AG09309 (cell line): ENCODE measurements around the gene TXNL1.

Experiments used
- DNase-seq: peaks from one replicate; pipeline ENCODE4 v3.0.0-alpha.2; 2010; ENCODE audit warnings: low read depth
- H3K4me3 ChIP-seq: 2 replicates; pipeline ENCODE4 v1.5.1; 2011; ENCODE audit warnings: mild to moderate bottlenecking, low read depth, low read length, moderate library complexity; ENCODE audit not compliant: control insufficient read depth
- TF ChIP-seq, protein P1 (sequence below): IDR thresholded peaks from 2 replicates; pipeline ENCODE4 v1.5.1; 2011; ENCODE audit warnings: mild to moderate bottlenecking, low read depth, low read length, inconsistent platforms; ENCODE audit not compliant: insufficient read depth, control insufficient read depth; ENCODE audit errors: missing control alignments

The TXNL1 gene

DNA sequence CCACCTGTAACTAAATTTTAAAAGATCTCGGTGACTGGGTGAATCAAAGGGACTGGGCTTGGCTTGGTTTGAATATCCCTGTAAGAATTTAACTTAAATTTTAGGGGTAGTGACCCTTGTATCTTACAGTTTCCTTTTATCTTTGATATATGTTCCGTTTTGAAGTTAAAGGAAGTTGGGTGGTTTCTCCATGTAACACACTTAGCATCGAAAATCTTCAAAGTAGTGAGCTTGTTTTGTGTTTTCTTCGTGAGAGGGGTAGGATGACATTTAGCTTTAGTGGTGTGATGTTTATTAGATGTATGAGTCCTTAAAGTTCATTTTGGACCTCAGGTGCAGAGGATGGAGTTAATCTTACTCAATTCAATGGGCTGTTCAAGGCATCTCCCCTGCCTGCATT, 14.4 kb upstream of the TXNL1 start:
- TF ChIP-seq, protein P1, sequence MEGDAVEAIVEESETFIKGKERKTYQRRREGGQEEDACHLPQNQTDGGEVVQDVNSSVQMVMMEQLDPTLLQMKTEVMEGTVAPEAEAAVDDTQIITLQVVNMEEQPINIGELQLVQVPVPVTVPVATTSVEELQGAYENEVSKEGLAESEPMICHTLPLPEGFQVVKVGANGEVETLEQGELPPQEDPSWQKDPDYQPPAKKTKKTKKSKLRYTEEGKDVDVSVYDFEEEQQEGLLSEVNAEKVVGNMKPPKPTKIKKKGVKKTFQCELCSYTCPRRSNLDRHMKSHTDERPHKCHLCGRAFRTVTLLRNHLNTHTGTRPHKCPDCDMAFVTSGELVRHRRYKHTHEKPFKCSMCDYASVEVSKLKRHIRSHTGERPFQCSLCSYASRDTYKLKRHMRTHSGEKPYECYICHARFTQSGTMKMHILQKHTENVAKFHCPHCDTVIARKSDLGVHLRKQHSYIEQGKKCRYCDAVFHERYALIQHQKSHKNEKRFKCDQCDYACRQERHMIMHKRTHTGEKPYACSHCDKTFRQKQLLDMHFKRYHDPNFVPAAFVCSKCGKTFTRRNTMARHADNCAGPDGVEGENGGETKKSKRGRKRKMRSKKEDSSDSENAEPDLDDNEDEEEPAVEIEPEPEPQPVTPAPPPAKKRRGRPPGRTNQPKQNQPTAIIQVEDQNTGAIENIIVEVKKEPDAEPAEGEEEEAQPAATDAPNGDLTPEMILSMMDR = no peak
- DNase-seq = no peak
- no peak overlapping the region for H3K4me3 ChIP-seq

DNA sequence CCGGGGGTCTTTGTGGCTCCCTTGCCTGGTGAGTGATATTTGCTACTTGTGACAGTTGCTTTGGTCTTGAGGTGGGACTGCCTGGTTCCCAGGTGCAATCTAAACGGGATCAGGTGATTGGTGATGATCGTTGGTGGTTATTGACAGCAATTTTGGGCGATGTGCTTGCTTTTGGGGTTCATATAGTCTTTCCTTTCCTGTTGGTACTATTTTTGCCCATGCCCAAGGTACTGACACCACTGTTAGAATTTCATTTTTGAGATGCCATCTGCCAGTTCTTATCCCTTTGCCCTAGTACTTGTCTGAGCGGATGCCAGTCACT, 13.3 kb upstream of the TXNL1 start:
- DNase-seq = no peak
- H3K4me3 ChIP-seq = peak overlapping the region; percentile 93
- TF ChIP-seq, protein P1 = no peak

DNA sequence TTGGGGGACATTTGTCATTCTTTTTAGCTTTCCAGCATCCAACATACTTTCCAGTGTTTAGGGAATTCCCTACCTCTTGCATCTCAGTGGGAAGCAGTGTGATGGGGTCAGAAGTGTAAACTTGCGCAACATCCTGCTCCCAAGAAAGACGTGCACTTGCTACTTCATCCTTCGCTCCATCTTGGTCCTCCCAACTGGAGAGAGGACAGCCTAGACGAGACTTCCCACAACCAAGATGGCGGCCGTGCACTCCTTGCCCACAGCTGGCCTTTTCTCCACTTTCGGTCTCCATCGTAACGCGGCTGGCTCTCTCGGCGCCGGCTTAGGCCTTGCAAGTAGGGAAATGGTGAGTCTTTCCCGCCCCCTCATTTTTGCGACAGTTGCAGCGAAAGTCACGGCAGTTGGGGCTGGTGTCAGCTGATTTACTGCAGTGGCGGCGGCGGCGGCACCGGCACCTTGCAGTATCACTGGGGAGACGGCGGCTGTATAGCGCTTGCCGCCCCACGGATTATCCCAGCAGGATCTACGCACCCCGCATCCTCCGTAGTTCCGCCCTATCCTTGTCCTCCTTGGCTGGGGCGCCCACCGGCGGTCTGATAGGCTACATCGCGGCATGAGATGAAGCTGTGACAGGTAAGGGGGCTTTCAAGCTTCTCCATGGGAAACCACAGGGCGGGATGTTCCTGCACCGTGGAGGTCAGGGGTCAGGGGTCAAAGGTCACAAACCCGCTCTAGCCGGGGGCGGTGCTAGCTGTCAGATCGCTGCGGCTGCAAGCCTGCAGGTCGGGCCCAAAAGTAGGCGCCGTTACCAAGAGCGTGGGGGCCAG, 12.8 kb upstream of the TXNL1 start, which contains the start of gene WDR7:
WDR7 (plus strand) TSS at position 416 of the 827 bp plus-strand sequence. CDS start 21,157 bp downstream, outside the sequence.
- TF ChIP-seq, protein P1 = no peak

DNA sequence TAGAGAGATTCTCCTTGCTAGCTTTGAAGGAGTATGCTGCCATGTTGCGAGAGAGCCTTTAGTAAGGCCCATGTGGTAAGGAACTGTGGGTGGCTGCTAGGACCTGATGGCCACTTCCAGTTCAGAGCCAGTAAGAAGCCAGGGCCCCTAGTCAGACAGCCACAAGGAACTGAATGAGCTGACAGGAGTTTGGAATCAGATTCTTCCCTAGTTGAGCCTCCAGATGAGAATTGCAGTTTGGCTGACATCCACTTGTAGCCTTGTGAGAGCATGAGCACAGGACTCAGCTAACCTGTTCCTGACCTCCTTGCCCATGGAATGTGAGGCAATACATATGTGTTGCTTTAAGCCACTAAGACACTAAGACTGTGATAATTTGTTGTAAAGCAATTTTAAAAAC, 11.6 kb upstream of the TXNL1 start:
- TF ChIP-seq, protein P1 = no peak
- no peak for DNase-seq
- no peak overlapping the region for H3K4me3 ChIP-seq

More for the DNA sequence above, 12.8 kb upstream of the TXNL1 start, which contains the start of gene WDR7:
- DNase-seq = peak; percentile 93
- peak within 1 kb of the TSS; percentile 93 for H3K4me3 ChIP-seq

DNA sequence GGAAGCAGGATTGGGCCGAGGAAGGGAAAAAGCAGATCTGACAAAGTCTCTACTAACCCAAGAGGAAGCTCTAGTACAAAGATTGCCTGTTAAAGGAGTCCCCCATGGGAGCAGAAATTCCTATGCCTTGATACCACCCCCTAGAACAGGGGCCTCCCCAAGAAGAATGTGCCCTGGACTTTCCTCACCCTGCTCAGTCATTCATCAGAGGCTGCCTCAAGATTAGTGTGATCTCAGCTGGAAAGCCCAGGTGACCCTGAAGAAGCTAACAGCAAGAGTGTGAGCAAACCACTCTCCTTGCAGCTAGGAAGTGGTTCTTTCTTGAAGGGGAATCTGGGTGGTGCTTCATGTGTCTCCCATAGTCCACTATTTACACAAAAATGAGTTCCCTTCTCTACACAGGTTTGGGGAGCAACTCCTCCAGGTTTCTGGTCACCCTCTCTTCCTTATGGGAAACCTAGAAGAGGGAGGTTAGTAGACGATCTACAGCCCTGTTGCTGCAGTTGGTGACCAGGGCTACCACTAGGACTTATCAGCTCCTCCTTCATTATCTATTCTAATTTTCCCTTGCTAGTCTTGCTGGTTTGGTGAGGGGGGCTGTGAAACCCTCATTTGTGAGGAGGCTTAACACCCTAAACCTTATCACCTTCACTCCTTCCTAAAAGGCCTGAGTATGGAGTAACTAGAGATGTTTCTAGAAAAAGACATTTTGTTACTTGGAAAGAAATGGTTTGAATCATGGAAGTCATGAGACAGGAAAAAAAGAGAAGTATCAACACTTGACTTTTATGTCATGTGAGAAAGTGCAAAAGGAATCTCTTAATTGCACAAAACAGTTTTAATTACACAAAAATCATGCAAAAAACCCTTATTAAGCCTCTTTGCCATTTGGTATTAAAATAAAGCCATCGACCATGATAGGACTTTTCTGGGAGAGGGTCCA, 9.8 kb upstream of the TXNL1 start:
- TF ChIP-seq, protein P1 = no peak
- DNase-seq = no peak

DNA sequence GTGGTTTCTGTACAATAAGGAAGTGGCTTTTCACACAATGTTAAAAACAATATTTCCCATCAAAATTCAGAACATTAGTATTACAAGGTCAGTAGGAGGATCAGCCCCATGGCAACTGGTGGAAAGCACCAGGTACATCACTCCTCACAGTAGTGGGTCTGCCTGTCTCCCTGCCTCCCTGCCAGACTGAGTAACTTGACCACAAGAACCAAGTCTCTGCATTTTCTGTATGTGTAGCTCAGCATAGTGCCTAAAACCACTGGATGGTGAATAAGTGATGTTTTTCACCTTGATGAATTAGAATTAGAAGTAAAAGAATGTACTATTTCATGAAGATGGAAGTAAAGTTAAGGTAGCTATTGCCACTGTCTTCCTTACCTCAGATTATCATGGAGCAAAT, 8.7 kb upstream of the TXNL1 start:
- H3K4me3 ChIP-seq = no peak overlapping the region
- TF ChIP-seq, protein P1 = no peak
- no peak for DNase-seq

More for the DNA sequence above, 9.8 kb upstream of the TXNL1 start:
- H3K4me3 ChIP-seq = no peak overlapping the region
